GM18498 (cell line): ENCODE measurements around the gene LCN12.
A peak's percentile ranks its signal among the peaks of the same experiment; 100 is the strongest.
"Not testable (repeated sequence)": the region's sequence is repeated elsewhere in the genome, so short reads cannot be mapped to it uniquely, and the experiment has no call there.

Source experiments
- ATAC-seq: cut with Tn5 transposase; IDR thresholded peaks from one replicate; pipeline ENCODE4 v1.9.1; 2021; ENCODE audit warnings: mild to moderate bottlenecking, moderate library complexity; ENCODE audit not compliant: unreplicated experiment

The LCN12 gene

GRCh38 chr9:136985027-136985602, 33.0 kb downstream of the LCN12 start:
- no peak for ATAC-seq

- ATAC-seq = no peak
These were observed 33.8 kb downstream of the LCN12 start for GRCh38 chr9:136985853-136986252.

GRCh38 chr9:136988872-136989271, 36.8 kb downstream of the LCN12 start:
- ATAC-seq = no peak

GRCh38 chr9:136990242-136990911, 38.3 kb downstream of the LCN12 start:
- no peak for ATAC-seq

- peak; percentile 86 for ATAC-seq
These were observed 40.1 kb downstream of the LCN12 start, which contains the start of gene PAXX for GRCh38 chr9:136991993-136992818. Gene PAXX, plus strand, starts transcription at chr9:136992422. Its CDS starts 22 bp downstream, at chr9:136992444.

- no peak for ATAC-seq
These were observed 40.8 kb downstream of the LCN12 start for GRCh38 chr9:136992819-136993369.

- no peak for ATAC-seq
These were observed 42.3 kb downstream of the LCN12 start for GRCh38 chr9:136994180-136994887.

- ATAC-seq = no peak
These were observed 42.8 kb downstream of the LCN12 start for GRCh38 chr9:136994888-136995230.

GRCh38 chr9:136995362-136995761, 43.3 kb downstream of the LCN12 start:
- no peak for ATAC-seq

GRCh38 chr9:136995772-136996311, 43.8 kb downstream of the LCN12 start:
- ATAC-seq = no peak

GRCh38 chr9:136996361-136997292, 44.6 kb downstream of the LCN12 start, which contains the start of gene CLIC3:
Gene CLIC3, minus strand, starts transcription at chr9:136996568. Its CDS starts 25 bp downstream, at chr9:136996543.
- no peak for ATAC-seq

GRCh38 chr9:136997371-136997770, 45.3 kb downstream of the LCN12 start:
- ATAC-seq = no peak

GRCh38 chr9:136997830-136998234, 45.8 kb downstream of the LCN12 start:
- no peak for ATAC-seq

GRCh38 chr9:137000177-137000930, 48.3 kb downstream of the LCN12 start:
- ATAC-seq = peak; percentile 76

GRCh38 chr9:137001857-137002645, 50.0 kb downstream of the LCN12 start:
- ATAC-seq = no peak

GRCh38 chr9:137002646-137003041, 50.6 kb downstream of the LCN12 start:
- no peak for ATAC-seq

GRCh38 chr9:137004285-137004684, 52.2 kb downstream of the LCN12 start:
- not testable (repeated sequence) for ATAC-seq
